NT2/D1 (cell line): ENCODE measurements around the gene GCG.

Source experiments
- SUZ12 ChIP-seq: IDR thresholded peaks from 2 replicates; pipeline ENCODE4 v1.6.1; 2011; ENCODE audit not compliant: insufficient read length, insufficient read depth; ENCODE audit errors: extremely low read depth
- YY1 ChIP-seq: IDR thresholded peaks from 2 replicates; pipeline ENCODE4 v1.6.1; 2011; ENCODE audit not compliant: insufficient read length, insufficient read depth
- ZNF274 ChIP-seq: IDR thresholded peaks from 2 replicates; pipeline ENCODE4 v1.6.1; 2011; ENCODE audit warnings: mild to moderate bottlenecking, low read depth, low read length

- no peak for TF ChIP-seq ZNF274
- no peak for TF ChIP-seq YY1
- no peak for TF ChIP-seq SUZ12
Measured at GRCh38 chr2:162198239-162198638, 46.2 kb upstream of the GCG start.
